COR-L47 (cell line): ENCODE results near the gene KMT5B.

ENCODE experiments used
- DNase-seq: peaks from one replicate; lab custom pipeline; 2025; lab: John Stamatoyannopoulos, UW

KMT5B gene

DNA sequence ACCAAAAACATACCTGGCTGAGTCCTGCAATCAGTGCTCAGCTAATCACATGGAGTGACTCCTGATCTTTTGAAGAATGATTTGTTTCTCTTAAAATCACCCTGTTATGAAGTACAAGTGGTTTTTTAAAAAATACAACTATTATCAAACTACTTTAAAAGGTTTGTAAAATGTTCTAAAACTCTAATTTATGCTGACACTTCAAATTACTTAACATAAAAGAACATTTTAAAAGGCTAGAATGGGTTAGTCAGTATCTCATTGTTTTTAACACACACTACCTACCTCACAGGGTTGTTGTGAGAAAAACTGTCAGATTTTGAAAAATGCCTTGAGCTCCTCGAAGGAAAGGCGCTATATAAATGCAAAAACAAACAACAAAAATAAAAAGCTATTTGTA, 33.2 kb downstream of the KMT5B start:
- no peak for DNase-seq

DNA sequence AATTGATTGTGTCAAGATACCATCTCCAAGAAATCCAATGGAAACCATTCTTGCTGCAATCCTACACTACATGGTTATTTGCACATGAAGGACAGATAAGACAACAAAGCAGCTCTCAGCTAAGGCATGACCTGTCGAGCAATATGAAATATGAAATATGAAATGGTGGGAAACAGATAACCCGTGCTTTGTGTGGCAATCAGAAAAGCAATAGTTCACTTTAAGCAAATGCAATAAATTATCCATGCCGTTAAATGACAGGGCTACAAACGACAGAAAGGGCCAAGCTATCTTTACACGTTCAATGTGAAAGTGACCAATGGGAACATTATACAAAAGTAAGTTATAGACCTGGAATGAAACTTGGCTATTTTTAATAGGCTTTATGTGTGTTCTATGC, 35.2 kb downstream of the KMT5B start:
- DNase-seq: no peak

DNA sequence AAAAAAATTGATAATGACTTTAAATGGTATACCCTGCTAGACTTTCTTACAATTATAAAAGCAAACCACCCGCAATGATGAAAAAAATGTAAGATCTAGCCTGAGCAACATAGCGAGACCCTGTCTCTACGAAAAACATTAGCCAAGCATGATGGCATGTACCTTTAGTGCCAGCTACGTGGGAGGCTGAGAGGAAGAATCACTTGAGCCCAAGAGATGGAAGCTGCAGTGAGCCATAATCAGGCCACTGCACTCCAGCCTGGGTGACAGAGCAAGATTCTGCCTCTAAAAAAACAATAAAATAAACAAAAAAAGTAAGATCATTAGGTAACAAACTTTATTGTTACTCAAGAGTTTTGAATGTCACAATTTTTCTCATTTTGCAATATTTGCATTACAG, 39.2 kb downstream of the KMT5B start:
- DNase-seq: no peak

DNA sequence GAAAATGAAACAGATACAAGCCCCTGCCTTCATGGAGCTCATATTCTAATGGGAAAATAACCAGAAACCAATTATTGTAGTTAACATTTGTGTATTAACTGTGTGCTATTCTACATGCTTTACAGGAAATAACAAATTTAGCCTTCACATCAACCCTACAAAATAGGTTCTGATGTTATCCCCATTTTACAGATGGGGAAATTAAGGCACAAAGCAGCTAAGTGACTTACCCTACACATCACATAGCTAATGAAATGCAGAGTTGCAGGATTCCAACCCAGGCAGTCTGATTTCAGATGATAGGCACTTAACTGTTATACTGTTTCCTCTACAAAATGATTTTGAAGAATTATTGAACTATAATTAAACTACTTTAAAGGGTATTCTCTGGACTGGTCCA, 43.7 kb downstream of the KMT5B start:
- DNase-seq: no peak

DNA sequence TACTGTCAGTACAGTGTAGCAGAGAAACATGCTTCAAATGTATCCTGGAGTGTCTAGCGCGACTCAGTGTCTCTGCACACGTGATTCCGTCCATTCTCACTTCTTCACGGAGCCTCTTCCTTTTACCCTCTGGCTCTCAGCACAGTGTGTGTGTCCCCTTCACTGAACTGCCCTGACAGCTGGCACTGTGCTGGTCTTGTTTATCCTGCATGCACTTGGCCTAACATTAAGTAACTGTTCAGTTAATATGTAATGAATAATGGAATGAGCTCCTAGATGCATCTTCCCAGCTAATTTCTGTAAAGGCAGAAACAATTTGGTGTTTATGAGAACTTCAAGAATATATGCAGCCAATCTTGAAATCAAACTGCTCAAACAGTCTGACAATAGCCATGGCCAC, 44.4 kb downstream of the KMT5B start:
- DNase-seq: no peak

DNA sequence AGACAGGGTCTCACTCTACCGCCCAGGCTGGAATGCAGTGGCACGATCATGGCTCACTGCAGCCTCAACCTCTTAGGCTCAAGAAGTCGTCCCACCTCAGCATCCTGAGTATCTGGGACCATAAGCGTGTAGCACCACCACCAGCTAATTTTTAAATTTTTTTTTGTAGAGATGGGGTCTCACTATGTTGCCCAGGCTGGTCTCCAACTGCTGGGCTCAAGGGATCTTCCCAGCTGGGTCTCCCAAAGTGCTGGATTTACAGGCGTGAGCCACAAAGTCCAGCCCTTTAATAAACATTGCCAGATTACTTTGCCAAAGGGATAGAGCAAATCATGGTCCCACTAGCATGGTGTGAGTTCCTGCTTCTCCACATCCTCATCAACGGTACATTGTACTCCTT, 45.6 kb downstream of the KMT5B start:
- no peak for DNase-seq

DNA sequence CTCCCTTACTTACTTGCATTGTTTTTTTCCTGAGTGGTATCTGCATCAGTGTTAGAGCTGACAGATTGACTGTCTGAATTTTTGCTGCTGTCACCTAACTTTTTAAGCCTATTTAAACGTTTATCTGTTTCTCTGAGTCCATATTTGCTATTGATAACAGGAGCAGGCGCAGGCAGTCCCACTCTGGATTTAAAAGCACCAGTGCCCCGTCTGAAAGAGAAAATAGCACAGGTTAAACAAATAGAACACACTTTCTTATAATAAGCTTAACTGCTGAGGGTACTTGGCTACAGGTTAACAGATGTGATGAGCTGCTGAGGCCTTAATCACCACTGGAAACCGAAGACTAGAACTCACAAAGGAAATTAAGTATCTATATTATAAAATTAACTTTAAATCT, 46.1 kb downstream of the KMT5B start:
- DNase-seq: no peak

DNA sequence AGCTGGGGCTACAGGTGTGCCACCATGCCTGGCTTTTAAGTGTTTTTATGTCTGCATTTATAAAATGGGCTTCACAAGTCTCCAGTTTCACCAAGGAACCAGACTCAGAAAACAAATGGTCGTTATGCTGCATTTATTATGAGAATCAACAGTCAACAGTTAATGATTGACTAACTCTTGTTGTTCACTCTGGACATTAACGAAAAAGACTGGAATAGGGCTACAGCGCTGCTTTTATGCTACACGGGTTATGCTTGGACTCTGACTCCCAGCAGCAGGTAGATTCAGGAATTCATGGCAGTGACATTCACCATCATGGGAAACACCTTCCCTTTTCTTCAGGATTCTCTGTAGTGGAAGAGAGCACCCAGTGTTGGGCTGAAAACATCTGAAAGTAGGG, 47.5 kb downstream of the KMT5B start:
- DNase-seq: no peak

DNA sequence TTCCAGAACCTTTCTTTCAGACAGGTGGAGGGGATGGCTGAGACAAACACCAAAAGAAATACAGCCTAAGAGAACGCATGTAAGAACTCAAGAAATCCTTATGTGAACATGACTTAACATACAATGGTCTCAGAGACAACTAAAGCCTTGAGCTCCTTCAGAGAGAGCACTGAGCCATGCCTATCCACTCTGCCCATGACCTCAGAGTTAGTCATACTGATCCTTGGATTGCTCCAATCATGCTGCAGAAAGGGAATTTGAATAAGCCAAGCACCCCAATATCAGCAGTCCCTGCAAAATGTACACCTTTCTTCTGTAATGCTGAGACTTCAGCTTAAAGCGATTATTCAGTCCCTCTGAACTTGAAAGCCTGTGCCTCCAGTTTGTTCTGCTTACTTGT, 48.7 kb downstream of the KMT5B start:
- no peak for DNase-seq

DNA sequence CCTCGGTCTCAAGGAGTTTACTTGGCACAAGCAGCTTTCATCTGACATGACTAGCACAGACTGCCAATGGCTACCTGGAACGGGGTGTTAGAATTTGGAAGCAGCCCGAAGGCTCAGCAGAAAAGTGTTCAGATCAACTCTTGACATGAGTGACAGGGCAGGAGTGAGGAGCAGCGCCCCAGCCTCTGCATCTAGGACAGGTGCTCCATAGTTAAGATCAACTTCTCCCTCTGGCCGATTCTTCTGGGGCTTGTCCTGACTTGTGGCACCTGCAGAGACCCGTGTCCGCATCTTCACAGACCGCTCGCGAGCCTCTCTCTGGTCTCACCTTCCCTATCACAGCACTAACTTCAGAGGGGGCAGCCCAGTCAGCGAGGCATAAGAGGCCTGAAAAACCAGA, 49.4 kb downstream of the KMT5B start:
- DNase-seq: no peak

DNA sequence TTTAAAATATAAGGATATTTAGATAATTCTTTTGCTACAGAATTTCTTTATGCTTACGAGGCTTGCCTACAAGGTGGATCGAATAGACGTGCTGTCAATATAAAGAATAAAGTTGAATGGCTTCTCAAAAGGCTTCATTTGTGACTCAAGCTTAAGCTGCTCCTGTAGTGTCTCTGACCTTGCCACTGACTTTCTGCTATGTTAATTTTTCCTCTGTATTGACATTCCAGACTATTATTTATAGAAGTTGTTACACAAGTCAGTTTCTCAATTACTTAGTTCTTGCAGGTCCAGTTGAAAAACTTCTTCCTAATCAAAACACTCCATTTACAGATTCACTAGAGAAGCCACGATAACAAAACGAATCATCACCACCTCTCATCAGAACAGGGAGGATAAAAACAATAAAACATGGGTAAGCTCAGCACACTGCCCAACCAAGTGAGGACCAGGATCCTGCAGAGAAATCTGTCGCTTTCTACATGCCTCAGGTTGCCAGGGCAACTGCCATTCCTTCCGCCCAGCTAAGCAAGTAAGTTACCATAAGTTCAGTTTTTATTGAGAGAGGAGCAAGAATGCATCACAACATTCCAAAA, 52.9 kb downstream of the KMT5B start:
- DNase-seq: no peak

DNA sequence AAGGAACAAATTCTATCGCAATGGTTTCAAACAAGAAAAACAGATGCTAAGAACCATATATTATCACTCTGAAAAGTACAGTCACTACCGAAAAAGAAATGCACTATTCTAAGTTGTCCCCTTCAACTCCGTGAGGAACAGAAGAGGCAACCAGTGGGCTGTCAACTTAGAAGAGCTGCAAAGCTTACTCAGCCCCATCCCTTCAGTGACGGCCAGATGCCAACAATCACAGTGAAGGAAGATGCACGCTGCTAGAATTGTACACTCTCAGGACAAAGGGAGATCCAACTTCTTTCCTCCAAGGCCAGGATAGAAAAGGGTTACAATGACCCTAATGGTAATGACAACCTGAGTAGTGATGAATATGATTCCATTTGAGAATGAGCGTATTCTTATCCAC, 53.4 kb downstream of the KMT5B start:
- DNase-seq: no peak

DNA sequence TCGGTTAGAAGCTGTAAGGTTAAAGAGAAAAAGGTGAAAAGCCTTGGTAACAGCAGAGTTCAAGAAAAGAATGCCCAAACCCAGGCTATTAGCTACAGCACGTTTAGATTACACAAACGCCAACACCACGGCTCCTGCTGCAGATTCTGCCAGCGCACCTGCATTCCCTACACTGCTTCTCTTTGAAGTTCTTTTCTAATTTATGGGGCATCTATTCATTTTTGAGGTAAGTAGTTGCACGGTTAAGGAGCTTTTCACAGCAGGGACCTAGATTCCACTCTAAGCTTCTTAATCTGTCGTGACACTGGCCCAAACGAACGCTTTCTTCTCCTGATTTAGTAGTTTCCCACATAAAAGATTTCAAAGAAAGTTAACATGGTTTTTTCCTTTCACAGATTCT, 53.9 kb downstream of the KMT5B start:
- DNase-seq: no peak

DNA sequence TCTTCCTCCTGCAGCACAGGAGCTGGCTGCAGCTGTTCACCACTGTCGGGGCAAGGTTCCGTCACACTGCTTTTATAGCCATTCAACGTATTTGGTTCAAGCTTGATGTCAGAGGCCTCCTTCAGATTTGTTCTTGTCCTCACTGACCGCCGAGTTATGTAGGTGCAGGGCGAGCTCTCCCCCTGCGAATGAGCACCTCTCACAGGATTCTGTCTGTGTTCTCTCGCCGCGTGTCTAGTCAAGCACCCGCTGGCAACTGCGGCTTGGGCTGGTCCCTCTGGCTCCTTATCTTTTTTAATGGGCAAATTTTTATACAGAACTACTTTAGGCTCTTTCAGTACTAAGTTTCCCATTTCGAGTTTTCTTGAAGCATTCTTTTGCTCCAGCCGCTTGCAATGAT, 54.5 kb downstream of the KMT5B start:
- no peak for DNase-seq

DNA sequence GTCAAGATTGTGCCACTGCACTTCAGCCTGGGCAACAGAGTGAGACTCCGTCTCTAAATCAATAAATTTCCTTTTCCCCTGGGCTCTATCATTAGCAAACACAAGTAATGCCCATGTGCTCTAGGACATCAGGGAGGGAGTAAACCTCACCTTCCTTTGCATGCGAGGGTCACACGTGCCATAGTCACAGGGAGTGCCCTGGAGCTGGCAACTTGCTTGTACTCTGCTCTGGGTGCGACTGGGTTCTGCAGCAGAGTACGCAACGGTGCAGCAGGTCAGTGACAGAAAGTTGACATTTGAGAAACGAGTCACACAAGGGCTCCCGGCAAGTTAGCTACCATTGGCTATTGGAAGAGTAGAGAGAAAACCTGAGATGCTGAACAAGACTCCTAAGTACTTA, 59.4 kb downstream of the KMT5B start:
- DNase-seq: no peak

DNA sequence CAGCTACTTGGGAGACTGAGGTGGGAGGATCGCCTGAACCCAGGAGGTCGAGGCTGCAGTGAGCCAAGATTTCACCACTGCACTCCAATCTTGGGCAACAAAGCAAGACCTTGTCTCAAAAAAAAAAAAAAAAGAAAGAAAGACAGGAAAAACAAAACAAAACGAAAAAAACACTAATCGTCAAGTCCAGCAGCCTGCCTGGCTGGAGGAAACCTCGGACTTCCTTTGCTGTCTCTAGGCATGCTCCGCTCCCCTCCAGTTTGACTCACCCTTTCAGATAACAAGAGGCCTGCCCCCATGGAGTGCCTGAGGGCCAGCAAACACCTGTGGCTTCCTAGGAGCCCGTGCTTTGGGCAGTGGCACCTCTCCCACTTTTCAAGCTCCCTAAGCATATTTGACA, 63.1 kb downstream of the KMT5B start:
- DNase-seq: no peak

DNA sequence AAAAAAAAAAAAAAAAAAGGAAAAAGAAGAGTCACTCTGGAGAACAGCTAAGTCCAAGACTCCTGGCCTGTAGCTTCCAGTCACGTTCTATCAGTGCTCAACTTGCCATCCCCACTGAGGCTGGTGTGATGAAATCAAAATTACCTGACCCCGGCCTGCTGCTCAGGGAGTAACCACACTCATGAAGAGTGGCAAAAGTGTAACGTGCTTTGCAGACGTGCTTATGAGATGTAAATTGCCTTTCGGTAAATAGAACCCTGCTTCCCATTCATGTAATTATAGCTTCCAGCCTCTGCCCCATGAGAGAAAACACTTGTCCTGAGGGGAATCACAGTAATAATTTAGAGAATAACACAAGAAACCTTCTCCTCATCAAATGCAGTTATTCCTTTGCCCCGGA, 63.7 kb downstream of the KMT5B start:
- peak; percentile 38 for DNase-seq

DNA sequence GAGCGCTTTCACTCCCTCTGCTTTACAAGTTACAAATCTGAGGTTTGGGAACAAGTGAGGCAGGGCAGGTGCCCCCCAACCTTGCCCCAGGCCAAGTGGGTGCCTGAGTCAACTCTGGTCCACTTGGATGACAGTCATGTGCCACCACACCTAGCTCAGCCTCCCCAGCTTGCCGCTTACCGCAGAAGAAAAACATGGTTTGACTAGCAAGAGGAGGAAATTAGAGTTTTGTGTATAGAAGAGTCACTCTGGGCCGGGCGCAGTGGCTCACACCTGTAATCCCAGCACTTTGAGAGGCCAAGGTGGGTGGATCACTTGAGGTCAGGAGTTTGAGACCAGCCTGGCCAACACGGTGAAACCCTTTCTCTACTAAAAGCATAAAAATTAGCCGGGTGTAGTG, 64.2 kb downstream of the KMT5B start:
- no peak for DNase-seq

DNA sequence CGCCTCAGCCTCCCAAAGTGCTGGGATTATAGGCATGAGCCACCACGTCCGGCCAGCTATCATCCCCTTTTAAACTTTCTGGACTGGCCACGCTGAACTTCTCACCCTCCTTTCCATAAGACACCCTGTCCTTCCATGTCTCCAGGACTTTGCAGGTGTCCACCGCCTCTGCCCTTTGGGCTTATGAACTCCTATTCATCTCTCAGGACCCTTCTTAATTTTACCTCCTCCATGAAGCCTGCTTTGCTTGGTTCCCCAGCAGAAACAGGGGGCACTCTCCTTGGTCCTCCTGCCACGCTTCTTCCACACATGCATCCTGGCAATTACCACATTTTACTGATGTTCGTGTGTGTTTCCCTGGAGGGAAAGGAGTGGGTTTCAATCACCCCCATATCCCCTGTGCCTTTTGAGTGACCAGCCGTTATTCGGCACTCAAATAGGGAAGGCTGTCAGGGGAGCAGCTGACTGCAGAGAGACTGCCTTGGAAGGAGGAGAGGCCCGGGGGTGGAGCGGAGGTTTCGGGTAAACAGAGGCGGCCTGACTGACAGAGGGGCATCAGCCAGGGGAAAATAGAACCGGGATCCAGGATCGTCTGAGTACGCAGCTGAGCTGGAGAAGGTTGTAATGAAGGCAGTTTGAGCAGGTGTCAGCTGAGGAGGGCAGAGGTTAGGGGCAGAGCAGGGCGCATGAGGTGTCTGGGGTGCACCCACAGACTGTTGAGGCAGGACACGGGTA, 64.9 kb downstream of the KMT5B start:
- DNase-seq: no peak

DNA sequence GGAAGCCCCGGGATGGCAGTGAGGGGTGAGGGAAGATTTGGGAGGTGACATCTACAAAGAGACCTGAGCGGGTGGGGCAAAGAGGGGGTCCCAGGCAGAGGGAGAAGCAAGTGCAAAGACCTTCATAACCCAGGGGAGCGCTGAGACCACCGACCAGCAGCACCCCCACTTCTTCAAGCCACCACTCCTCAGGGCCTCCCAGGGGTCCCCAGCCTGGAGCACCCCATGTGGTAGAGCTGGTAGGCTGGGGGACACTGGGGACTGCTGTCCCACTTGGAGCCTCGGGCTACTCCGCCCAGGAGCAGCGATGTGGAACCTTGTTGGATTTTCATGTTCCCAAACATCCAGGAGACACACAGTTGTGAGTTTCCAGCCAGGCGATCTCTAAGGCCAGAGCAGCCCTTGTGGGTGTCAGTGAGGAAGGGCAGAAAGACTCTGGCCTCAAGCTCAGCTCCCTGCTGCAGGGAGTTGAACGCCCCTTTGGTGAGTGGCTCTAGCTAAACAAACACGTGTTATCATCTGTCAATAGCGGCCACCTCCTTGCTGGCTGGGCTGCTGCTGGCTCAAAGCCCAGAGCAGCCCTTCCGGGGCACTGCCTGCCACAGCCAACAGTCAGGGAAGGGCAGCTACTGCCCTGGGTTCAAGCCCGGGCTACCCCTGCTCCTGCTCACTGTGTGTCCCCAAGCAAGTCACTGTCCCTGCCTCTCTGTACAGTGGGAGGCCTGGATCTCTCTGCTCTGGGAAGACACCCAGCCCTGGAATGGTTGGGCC, 66.2 kb downstream of the KMT5B start:
- DNase-seq: peak; percentile 80

DNA sequence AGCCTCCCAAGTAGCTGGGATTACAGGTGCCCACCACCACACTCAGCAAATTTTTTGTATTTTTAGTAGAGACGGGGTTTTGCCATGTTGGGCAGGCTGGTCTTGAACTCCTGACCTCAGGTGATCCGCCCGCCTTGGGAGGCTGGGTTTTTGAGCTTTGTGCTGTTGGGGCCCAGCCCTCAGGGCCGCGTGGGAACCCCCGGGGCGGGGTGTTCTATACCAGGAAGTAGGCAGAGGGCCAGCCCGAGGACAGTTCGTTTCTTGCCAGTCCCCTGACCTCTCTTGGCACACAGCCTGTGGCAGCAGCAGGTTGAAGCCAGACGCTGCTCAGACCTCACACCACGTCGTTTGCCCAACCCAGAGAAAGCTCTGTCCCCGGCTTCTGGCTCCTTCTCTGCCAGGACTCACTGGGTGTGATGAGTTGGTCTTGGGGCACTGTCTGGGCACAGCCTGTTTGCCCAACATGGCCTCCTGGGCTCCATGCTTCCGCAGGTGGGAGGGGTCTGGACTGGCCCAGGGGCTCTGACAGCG, 67.0 kb downstream of the KMT5B start:
- peak; percentile 16 for DNase-seq

DNA sequence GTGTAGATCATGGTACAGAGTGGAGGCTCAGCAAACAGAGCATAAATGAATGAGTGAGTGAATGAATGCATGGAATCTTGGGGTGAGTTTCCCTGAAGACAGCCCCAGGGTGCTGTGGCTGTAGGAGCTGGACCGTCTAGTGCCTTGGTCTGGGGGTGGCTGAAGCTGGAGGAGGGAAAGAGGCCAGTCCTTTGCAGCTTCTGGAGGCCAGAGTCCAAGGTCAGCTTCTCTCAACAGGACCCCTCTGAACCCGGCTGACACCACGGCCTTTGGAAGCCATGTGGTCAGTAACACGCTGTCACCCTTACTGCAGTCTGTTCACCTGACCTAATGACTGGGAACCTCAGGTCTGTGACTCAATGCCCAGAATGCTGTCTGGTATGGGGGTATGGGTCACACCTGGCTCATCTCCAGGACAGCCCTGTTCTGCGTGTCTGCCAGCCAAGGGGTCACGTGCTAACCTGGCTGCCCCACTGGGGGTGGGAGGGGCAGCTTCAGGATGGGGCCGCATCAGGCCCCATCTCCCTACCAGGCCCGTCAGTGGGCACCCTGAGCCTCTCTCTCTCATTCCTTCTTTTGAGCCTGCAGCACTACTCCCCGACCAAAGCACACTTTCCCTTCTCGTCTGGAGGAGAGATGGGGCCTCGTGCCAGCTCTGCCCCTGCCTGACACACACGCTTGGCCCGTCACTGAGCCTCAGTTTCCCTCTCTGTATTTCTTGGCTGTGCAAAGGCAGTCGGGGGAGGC, 67.8 kb downstream of the KMT5B start:
- DNase-seq: no peak

DNA sequence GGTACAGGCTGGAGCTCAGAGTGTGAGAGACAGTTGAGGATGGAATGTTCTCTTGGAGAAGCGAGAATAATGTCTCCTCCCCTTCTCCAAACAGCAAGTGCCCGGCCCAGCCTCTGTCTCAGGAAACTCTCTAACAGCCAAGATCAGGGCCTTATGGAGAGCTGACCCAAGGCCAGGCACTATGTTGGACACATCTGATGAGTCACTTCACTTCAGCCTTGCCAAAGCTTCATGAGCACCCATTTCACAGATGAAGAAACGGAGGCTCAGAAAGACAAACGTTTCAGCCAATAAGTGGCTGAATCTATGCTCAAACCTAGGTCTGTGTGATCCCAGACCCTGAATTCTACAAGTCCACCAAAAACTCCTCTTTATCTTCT, 69.8 kb downstream of the KMT5B start:
- DNase-seq: no peak
